Heart left ventricle (tissue), 16 donors: ENCODE data around the gene SLC9A9. TPM values are rescaled to one million over a fixed set of nuclear protein-coding genes. Genes with fewer than 3 reads are reported as not detected.

Source experiments
- ATAC-seq, 4 donors: fragments of 200-7000 bp; cut with Tn5 transposase; one replicate each; pipeline ENCODE4 v1.9.1; 2020 to 2022; ENCODE audit warnings: moderate library complexity in 4 of 4, mild to moderate bottlenecking in 3 of 4, moderate number of reproducible peaks in 1 of 4
- DNase-seq, 5 donors: peaks; one replicate each; pipeline ENCODE4 v3.0.0-alpha.2; 2020
- H3K27ac ChIP-seq, 12 donors: fragments of 200-600 bp; sonication (generic) in 4 of 12; one replicate each; pipeline versions ENCODE4 v1.5.0 to v1.8.0; 2016 to 2022; ENCODE audit warnings: mild to moderate bottlenecking in 2 of 12
- H3K27me3 ChIP-seq, 9 donors: fragments of 200-600 bp; sonication (generic) in 2 of 9; one replicate each; pipeline versions ENCODE4 v1.5.1 to v1.8.0; 2016 to 2022; ENCODE audit warnings: mild to moderate bottlenecking in 3 of 9
- H3K36me3 ChIP-seq, 9 donors: fragments of 200-600 bp; sonication (generic) in 2 of 9; one replicate each; pipeline versions ENCODE4 v1.5.0 to v1.8.0; 2018 to 2022; ENCODE audit warnings: mild to moderate bottlenecking in 2 of 9
- H3K4me1 ChIP-seq, 12 donors: fragments of 200-600 bp; sonication (generic) in 4 of 12; one replicate each; pipeline versions ENCODE4 v1.5.0 to v1.8.0; 2016 to 2022; ENCODE audit warnings: mild to moderate bottlenecking in 3 of 12
- H3K4me3 ChIP-seq, 12 donors: fragments of 200-600 bp; sonication (generic) in 4 of 12; one replicate each; pipeline versions ENCODE4 v1.5.0 to v1.8.0; 2017 to 2022; ENCODE audit warnings: mild to moderate bottlenecking in 9 of 12, moderate library complexity in 4 of 12
- H3K9me3 ChIP-seq, 12 donors: fragments of 200-600 bp; sonication (generic) in 4 of 12; one replicate each; pipeline versions ENCODE4 v1.5.0 to v1.8.0; 2016 to 2022; ENCODE audit warnings: mild to moderate bottlenecking in 1 of 12
- CTCF ChIP-seq, 12 donors: fragments of 200-600 bp; sonication (generic) in 4 of 12; IDR thresholded peaks; one replicate each; pipeline versions ENCODE4 v1.5.0 to v1.8.0; 2018 to 2022; ENCODE audit warnings: antibody characterized with exemption in 12 of 12, mild to moderate bottlenecking in 5 of 12
- POLR2A ChIP-seq, 2 donors: fragments of 450-650 bp; IDR thresholded peaks; one replicate each; pipeline ENCODE4 v1.6.1; 2017; ENCODE audit warnings: antibody characterized with exemption in 2 of 2, mild to moderate bottlenecking in 2 of 2, moderate library complexity in 2 of 2
- WGBS, 4 donors: extraction: QIAGEN DNeasy Blood & Tissue Kit in 2 of 4; methylation state at CpG; one replicate each; pipeline versions ENCODE4 v1.1.5 to v1.1.7; 2013 to 2018; 5-methylcytosine and 5-hydroxymethylcytosine counted together
- intact Hi-C, 10 donors: fragments of 100-400 bp; cut with DNase I; formaldehyde crosslinking; loops; one replicate each; pipeline versions ENCODE4 v1.11.1 to v1.14.2; 2022
- polyA plus RNA-seq, 2 donors: library from polyadenylated mRNA; stranded (reverse); fragments of 200-250 nt; gene quantifications; one replicate each; pipeline ENCODE4 v1.2.3, GENCODE V29; 2013
- total RNA-seq, 9 donors: library from RNA; depleted of rRNA in 2 of 9; stranded (reverse); fragments of >200 nt in 2 of 9; fragmentation: NEBNext Ultra II Directional in 3 of 9; extraction: Animal tissue kit (Norgen Biotek cat#: 25700) in 3 of 9; gene quantifications; one replicate each; pipeline versions ENCODE4 v1.1.0 to v1.2.4, GENCODE V29; 2016 to 2023
- donor health status: ischemic (EF 13 %, LVEDD 7.1; RV severe dilation, severe dysfunction).
- donor health status: healthy with polysubstance abuse.
- donor health status: DM: no; HTN: yes; CAD: no.
- donor health status: DM: no; HTN: no; CAD: no.
- donor health status: ischemic (EF 25% LVEDD 6.9; RV normal size, moderate dysfunction).
- donor health status: ischemic (EF 25% LVEDD 5.7; RV mildly dilated, moderate dysfunction).
- donor health status: healthy.
- donor health status: DM: yes; HTN: yes; CAD: no.
- donor health status: ischemic (EF 35%, LVEDD 5.7; RV mildly dilated, moderate dysfunction).
- donor health status: nonischemic (EF 11% LVEDD 7.7; RV severe dilation, severe dysfunction).
- donor health status: DM: yes; HTN: yes; CAD: no.
- donor health status: PGD.
- donor health status: ischemic (EF 29% LVEDD 5.4; RV normal size, mild dysfunction).
- donor health status: nonischemic (EF 23%, LVEDD 6.1; RV moderate dilation, normal function).

Gene SLC9A9
- total and polyA plus RNA-seq, 11 donors = 0.76 to 17.5 (median 3.3) TPM

GRCh38 chr3:143562789-143563188 lies 285.5 kb downstream of the SLC9A9 start:
- Histone ChIP-seq H3K4me3 (no peak overlapping the region), H3K4me1 (peaks cover 0 to 4% (median 0%) of the 10 kb centered on the region in 12 donors), H3K9me3 (peaks cover 0 to 10% (median 1%) of the 10 kb centered on the region in 12 donors), H3K27ac (no peak overlapping the region), H3K27me3 (no peaks in the 10 kb centered on the region), H3K36me3 (no peaks in the 10 kb centered on the region)
- DNase-seq = no peak
- TF ChIP-seq CTCF (IDR thresholded peaks at IDR 0.05) (no peak), POLR2A (IDR thresholded peaks at IDR 0.05) (no peak)
- WGBS, 4 donors = 73 to 75% (median 73%) methylated on average over 2 of the region's 2 CpGs
- intact Hi-C loops = no loop called here
- ATAC-seq = no peak

- TF ChIP-seq POLR2A (IDR thresholded peaks at IDR 0.05) (no peak), CTCF (IDR thresholded peaks at IDR 0.05) (no peak)
- WGBS, 4 donors = 50 to 60% (median 57%) methylated on average over 3 of the region's 3 CpGs
- intact Hi-C loops = no loop called here
- ATAC-seq (no peak), DNase-seq (no peak)
- H3K4me1 ChIP-seq = no peaks in the 10 kb centered on the region
- no peak overlapping the region for H3K4me3 ChIP-seq
- H3K36me3 ChIP-seq = no peaks in the 10 kb centered on the region
- H3K27ac ChIP-seq = no peak overlapping the region
- no peaks in the 10 kb centered on the region for H3K27me3 ChIP-seq
- H3K9me3 ChIP-seq = peaks cover 0 to 15% (median 1%) of the 10 kb centered on the region in 12 donors
Observed at GRCh38 chr3:143559296-143559695, 289.0 kb downstream of the SLC9A9 start.

- DNase-seq (no peak), ATAC-seq (no peak)
- Histone ChIP-seq H3K36me3 (peaks cover 0 to 11% (median 0%) of the 10 kb centered on the region in 9 donors), H3K9me3 (peaks cover 0 to 5% (median under 1%) of the 10 kb centered on the region in 12 donors), H3K27ac (no peak overlapping the region), H3K4me1 (no peaks in the 10 kb centered on the region), H3K27me3 (no peaks in the 10 kb centered on the region), H3K4me3 (no peak overlapping the region)
- 91 to 96% (median 93%) methylated on average over 3 of the region's 3 CpGs for WGBS, 4 donors
- TF ChIP-seq POLR2A (IDR thresholded peaks at IDR 0.05) (no peak), CTCF (IDR thresholded peaks at IDR 0.05) (no peak)
- intact Hi-C loops = no loop called here
Observed at GRCh38 chr3:143552851-143553250, 295.4 kb downstream of the SLC9A9 start.

GRCh38 chr3:143551761-143552160 lies 296.5 kb downstream of the SLC9A9 start:
- Histone ChIP-seq H3K4me3 (no peak overlapping the region), H3K9me3 (no peaks in the 10 kb centered on the region), H3K27me3 (no peaks in the 10 kb centered on the region), H3K36me3 (peaks cover 0 to 17% (median 0%) of the 10 kb centered on the region in 9 donors), H3K4me1 (no peaks in the 10 kb centered on the region), H3K27ac (no peak overlapping the region)
- ATAC-seq = no peak
- WGBS, 4 donors = 90 to 94% (median 91%) methylated on average over 2 of the region's 2 CpGs
- DNase-seq = no peak
- intact Hi-C loops = no loop called here
- TF ChIP-seq POLR2A (IDR thresholded peaks at IDR 0.05) = no peak
- no peak for TF ChIP-seq CTCF (IDR thresholded peaks at IDR 0.05)
